Ascending aorta (tissue), 2 donors: ENCODE results near the gene PARD3B. TPM values are rescaled to one million over a fixed set of nuclear protein-coding genes. Genes with fewer than 3 reads are reported as not detected.

Source experiments
- DNase-seq, 2 donors: peaks; one replicate each; pipeline ENCODE4 v3.0.0-alpha.2; 2019; ENCODE audit warnings: low spot score in 2 of 2
- H3K27ac ChIP-seq, 2 donors: fragments of 200-600 bp; sonication (generic); one replicate each; pipeline ENCODE4 v1.5.1; 2016 to 2017; ENCODE audit warnings: mild to moderate bottlenecking in 1 of 2
- H3K27me3 ChIP-seq: fragments of 200-600 bp; sonication (generic); one replicate; pipeline ENCODE4 v1.5.1; 2017
- H3K36me3 ChIP-seq, 2 donors: fragments of 200-600 bp; sonication (generic); one replicate each; pipeline ENCODE4 v1.5.1; 2016
- H3K4me1 ChIP-seq, 2 donors: fragments of 200-600 bp; sonication (generic); one replicate each; pipeline ENCODE4 v1.5.1; 2016 to 2017; ENCODE audit warnings: mild to moderate bottlenecking in 1 of 2
- H3K4me3 ChIP-seq, 2 donors: fragments of 200-600 bp; sonication (generic); one replicate each; pipeline ENCODE4 v1.5.1; 2016 to 2017; ENCODE audit warnings: mild to moderate bottlenecking in 1 of 2
- H3K9me3 ChIP-seq, 2 donors: fragments of 200-600 bp; sonication (generic); one replicate each; pipeline ENCODE4 v1.5.1; 2016
- CTCF ChIP-seq, 3 experiments: fragments of 200-600 bp in 2 of 3; fragments of 450-650 bp in 1 of 3; sonication (generic) in 2 of 3; IDR thresholded peaks; one replicate each; pipeline ENCODE4 v1.5.1; 2016 to 2019; ENCODE audit warnings: antibody characterized with exemption in 3 of 3, mild to moderate bottlenecking in 1 of 3, moderate library complexity in 1 of 3
- intact Hi-C: fragments of 100-400 bp; cut with DNase I; formaldehyde crosslinking; loops from one replicate; pipeline ENCODE4 v1.15.1; 2023
- total RNA-seq: library from RNA; depleted of rRNA; stranded (reverse); fragments of >200 nt; gene quantifications from one replicate; pipeline ENCODE4 v1.1.0, GENCODE V29; 2016

Gene PARD3B
- total RNA-seq, 1 donor from 2014 or later, result 9.5 TPM

- intact Hi-C loops, result no loop called here
- Histone ChIP-seq H3K4me3 (no peak overlapping the region), H3K36me3 (no peaks in the 10 kb centered on the region), H3K4me1 (no peaks in the 10 kb centered on the region), H3K27ac (no peak overlapping the region), H3K27me3 (no peaks in the 10 kb centered on the region), H3K9me3 (no peaks in the 10 kb centered on the region)
- no peak for TF ChIP-seq CTCF (IDR thresholded peaks at IDR 0.05)
- DNase-seq, result no peak
Observed at GRCh38 chr2:205011031-205011430, 465.8 kb downstream of the PARD3B start.

GRCh38 chr2:205012961-205013360 lies 467.7 kb downstream of the PARD3B start:
- no peak for DNase-seq
- no peaks in the 10 kb centered on the region for H3K4me1 ChIP-seq
- H3K27me3 ChIP-seq, result no peaks in the 10 kb centered on the region
- H3K27ac ChIP-seq, result no peak overlapping the region
- H3K9me3 ChIP-seq, result no peaks in the 10 kb centered on the region
- no peak for TF ChIP-seq CTCF (IDR thresholded peaks at IDR 0.05)
- intact Hi-C loops, result no loop called here
- no peaks in the 10 kb centered on the region for H3K36me3 ChIP-seq
- H3K4me3 ChIP-seq, result no peak overlapping the region

- Histone ChIP-seq H3K36me3 (no peaks in the 10 kb centered on the region), H3K4me1 (no peaks in the 10 kb centered on the region), H3K27me3 (no peaks in the 10 kb centered on the region), H3K4me3 (no peak overlapping the region), H3K27ac (no peak overlapping the region), H3K9me3 (no peaks in the 10 kb centered on the region)
- DNase-seq, result no peak
- intact Hi-C loops, result no loop called here
- TF ChIP-seq CTCF (IDR thresholded peaks at IDR 0.05), result no peak
Observed at GRCh38 chr2:205013586-205013985, 468.3 kb downstream of the PARD3B start.

GRCh38 chr2:205014201-205014600 lies 468.9 kb downstream of the PARD3B start:
- intact Hi-C loops, result no loop called here
- H3K4me3 ChIP-seq, result no peak overlapping the region
- no peaks in the 10 kb centered on the region for H3K36me3 ChIP-seq
- no peaks in the 10 kb centered on the region for H3K27me3 ChIP-seq
- no peaks in the 10 kb centered on the region for H3K9me3 ChIP-seq
- no peak for TF ChIP-seq CTCF (IDR thresholded peaks at IDR 0.05)
- no peak for DNase-seq
- no peak overlapping the region for H3K27ac ChIP-seq
- no peaks in the 10 kb centered on the region for H3K4me1 ChIP-seq

GRCh38 chr2:205017381-205017780 lies 472.1 kb downstream of the PARD3B start:
- Histone ChIP-seq H3K36me3 (no peaks in the 10 kb centered on the region), H3K4me3 (no peak overlapping the region), H3K4me1 (no peaks in the 10 kb centered on the region), H3K9me3 (no peaks in the 10 kb centered on the region), H3K27me3 (no peaks in the 10 kb centered on the region), H3K27ac (no peak overlapping the region)
- no peak for TF ChIP-seq CTCF (IDR thresholded peaks at IDR 0.05)
- DNase-seq, result no peak
- intact Hi-C loops, result no loop called here

GRCh38 chr2:205017912-205018311 lies 472.6 kb downstream of the PARD3B start:
- no peak overlapping the region for H3K4me3 ChIP-seq
- TF ChIP-seq CTCF (IDR thresholded peaks at IDR 0.05), result no peak
- no peaks in the 10 kb centered on the region for H3K9me3 ChIP-seq
- no peaks in the 10 kb centered on the region for H3K4me1 ChIP-seq
- no peaks in the 10 kb centered on the region for H3K27me3 ChIP-seq
- intact Hi-C loops, result no loop called here
- DNase-seq, result no peak
- H3K36me3 ChIP-seq, result no peaks in the 10 kb centered on the region
- H3K27ac ChIP-seq, result no peak overlapping the region
